ENCODE measurements around the gene RAB40B. TPM values are rescaled to one million over a fixed set of nuclear protein-coding genes. Genes with fewer than 3 reads are reported as not detected.
"Not testable (repeated sequence)": the region's sequence is repeated elsewhere in the genome, so short reads cannot be mapped to it uniquely, and the experiment has no call there.

RAB40B gene, protein sequence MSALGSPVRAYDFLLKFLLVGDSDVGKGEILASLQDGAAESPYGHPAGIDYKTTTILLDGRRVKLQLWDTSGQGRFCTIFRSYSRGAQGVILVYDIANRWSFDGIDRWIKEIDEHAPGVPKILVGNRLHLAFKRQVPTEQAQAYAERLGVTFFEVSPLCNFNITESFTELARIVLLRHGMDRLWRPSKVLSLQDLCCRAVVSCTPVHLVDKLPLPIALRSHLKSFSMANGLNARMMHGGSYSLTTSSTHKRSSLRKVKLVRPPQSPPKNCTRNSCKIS
- 12.9 TPM for total RNA-seq

DNA sequence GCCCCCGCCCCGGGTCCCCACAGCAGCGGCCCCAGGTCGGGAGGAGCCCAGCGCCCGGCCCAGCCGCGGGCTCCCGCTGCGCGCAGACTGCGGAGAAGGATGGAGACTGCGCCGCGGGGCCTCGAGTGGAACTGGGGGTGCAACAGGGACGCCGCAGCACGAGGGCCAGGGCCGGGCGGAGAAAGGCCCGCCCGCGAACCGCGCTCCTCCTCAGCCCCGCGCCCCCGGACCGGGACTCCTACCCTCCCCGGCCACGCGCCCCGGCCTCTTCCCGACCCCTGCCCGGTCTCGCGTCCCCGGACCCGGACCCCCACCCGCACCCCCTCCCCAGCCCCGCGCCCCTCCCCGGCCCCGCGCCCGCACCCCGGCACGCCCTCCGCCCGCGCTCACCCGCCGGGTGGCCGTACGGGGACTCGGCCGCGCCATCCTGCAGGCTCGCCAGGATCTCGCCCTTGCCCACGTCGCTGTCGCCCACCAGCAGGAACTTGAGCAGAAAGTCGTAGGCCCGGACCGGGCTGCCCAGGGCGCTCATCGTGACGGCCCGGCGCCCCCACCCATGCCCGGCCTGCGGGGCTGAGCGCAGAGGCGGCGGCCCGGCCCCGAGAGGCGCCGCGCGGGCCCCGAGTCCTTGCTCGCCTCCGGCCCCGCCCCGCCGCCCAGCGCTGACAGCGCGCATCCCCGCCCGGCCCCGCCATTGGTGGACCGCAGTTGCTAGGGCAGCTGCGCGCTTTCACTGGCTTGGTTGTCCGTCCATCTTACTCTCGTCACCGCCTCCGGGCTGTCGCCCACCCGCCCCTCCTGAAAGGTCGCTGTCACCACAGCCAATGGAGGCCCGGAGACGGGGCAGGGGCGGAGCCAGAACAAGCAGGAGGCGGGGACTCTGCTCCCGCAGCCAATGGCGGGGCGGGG, at the start of gene RAB40B:
Gene RAB40B, minus strand, starts transcription at position 634 of the 909 bp plus-strand sequence. Its CDS starts 102 bp downstream, at position 532.
- DNase-seq (ENCODE audit: low spot score) (peak; percentile 100), ATAC-seq (peak; percentile 96)

DNA sequence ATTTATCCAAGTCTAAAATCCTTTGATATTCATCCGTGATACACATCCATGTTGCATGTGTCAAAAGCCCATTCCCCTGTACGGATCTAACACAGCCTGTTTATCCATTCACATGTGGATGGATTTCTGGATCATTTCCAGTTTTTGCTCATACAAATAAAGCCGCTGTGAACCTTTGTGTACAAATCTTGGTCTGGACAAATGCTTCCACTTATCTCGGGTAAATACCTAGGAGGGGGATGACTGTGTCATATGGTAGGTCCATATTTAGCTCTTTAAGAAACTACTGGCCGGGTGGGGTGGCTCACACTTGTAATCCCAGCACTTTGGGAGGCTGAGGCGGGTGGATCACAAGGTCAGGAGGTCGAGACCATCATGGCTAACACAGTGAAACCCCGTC, 47.0 kb upstream of the RAB40B start:
- DNase-seq (ENCODE audit: low spot score) (no peak), ATAC-seq (no peak)

DNA sequence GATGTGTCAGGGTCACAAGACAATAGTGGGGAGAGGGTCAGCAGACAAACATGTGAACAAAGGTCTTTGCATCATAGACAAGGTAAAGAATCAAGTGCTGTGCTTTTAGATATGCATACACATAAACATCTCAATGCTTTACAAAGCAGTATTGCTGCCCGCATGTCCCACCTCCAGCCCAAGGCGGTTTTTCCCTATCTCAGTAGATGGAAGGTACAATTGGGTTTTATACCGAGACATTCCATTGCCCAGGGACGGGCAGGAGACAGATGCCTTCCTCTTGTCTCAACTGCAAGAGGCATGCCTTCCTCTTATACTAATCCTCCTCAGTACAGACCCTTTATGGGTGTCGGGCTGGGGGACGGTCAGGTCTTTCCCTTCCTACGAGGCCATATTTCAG, 46.2 kb upstream of the RAB40B start:
- DNase-seq (ENCODE audit: low spot score); ATAC-seq: not testable (repeated sequence)

DNA sequence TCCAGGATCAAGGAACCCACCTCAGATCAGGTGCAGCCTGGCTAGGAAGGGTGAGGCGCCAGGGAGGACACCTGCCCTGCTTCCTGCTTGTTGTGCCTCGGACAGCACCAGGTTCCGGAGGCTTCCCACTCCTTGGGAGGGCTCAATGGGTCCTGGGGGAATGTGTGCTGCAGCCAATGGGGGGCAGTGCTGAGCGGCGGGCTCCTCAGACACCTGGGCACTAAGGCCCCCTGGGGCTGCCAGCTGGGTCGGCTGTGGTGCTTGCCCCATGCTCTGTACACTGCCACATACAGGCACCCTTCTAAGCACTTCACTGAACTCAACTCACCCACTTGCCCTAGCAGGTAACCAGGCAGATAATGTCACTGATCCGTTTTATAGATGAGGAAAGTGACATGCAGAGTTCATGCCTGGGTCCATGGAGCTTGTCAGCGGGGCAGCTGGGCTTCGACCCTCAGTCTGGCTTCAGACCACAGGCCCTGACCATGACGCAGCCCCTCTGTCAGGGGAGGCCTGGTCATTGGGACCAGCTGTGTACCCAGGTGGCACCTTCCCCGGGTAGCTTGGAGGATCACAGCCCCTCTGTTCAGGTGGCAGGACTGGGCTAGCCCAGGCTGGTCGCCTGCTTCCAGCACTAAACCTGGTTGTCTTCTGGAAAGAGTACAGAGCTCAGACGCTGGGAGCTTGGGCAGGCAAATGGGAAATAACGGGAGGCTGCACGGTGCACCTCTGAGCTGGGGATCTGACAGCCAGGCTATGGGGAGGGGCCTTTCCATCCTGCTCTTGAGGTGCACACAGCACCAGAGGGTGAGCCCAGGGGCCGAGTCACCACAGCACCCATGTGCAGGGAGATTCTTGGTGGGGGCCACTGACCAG, 45.1 kb upstream of the RAB40B start:
- ATAC-seq: no peak
- DNase-seq (ENCODE audit: low spot score): no peak

DNA sequence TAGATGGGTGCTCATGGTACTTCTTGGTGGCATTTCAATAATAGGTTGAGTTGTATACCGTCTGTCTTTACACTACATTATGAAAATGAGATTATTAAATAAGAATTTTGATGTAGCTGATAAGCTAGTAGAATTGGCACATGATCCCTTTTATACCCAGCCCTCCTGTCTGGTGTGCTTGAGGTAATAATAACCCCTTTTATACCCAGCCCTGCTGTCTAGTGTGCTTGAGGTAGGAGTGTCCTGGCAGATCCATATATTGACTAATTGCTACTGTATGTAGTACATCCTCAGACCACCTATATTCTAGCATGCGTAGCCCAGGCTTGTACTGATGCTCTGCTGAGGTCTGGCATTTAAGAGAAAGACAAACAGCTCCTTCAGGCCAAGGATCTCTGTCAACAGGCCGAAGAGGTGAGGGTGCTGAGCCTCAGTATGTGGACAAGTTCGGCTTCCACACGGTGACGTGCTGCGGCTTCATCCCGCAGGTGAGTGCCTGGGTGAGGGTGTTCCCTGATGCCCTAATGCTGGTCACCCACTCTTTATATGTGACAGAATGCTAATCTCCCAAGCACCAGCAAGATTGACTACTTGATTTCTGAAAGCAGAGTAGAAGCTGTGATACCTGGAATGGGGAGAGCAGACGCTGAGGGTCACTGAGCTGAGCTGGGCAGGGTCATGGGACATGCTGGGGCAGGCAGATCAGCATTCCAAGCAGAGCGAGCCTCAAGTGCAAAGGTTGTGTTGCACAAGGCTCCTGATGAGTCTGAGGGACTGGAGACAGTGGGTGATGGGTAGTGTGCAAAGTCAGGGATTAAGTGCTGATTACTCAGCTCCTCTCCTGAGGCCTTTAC, 42.6 kb upstream of the RAB40B start:
- peak; percentile 94 for DNase-seq (ENCODE audit: low spot score)
- peak; percentile 74 for ATAC-seq

DNA sequence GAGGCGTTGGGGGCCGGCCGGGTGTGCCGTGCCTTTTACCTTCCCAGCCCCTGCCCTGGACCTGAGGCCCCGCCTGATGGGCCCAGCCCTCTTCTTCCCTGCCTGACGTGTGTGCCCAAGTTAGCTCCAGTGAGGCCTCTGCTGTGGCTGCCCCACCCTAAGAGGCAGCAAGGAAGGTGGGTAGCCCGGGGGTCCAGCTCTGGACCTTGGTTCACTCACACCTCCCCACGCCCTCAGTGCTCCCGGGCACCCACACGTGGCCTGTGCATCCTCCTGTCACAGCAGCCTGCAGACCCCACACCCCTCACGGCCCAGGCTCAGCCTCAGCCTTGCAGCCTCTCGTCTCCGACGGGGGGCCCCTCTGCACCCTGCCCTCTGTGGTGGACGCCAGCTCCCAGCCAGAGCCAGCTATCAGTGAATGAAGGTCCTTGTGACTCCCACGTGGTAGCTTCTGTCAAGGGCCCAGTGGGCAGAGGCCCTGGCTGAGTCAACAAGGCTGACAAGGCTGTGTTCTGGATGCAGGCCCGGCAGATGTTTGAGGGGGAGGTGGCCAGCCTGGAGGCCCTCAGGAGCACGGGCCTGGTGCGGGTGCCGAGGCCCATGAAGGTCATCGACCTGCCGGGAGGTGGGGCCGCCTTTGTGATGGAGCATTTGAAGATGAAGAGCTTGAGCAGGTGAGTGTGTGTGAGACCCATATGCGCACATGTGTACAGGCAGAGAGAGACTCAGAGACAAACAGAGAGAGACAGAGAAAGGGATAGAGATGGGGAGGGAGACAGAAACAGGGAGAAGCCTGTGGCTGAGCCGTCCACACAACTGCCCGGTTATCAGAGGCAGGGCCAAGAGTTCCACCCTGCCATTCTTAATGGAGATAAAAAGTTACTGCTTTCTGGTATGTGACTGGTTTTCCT, 39.7 kb upstream of the RAB40B start:
- peak; percentile 97 for DNase-seq (ENCODE audit: low spot score)
- ATAC-seq: peak; percentile 72

DNA sequence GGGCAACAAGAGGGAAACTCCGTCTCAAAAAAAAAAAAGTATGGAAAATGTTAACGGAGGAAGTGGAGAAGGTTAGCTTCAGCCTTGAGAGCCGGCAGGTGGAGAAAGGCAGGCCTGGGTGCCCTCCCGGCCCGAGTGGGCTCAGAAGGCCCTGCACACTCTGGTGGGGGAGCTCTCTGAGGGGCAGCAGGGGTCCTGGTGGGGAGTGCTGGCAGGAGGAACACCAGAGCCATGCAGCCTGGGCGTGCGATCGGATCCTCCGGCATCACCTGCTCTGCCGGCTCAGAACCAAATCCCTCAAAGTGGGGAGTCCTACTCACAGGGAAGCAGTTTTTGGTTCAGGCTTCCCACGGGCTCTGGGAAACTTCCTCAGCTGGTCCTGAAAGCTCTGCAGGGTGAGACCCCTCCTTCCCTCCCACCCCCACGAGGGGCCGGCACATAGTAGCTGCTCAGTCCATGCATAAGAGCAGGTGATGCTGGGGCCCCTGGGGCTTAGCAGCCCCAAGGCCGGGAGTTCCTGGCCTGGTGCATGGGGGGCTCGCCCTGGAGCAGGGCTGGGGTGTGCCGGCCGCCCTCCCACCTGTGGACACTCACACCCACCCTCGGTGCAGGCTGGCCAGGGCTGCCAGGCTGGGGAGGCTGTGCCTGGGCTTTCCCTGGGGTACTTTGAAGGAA, 38.1 kb upstream of the RAB40B start:
- ATAC-seq (no peak), DNase-seq (ENCODE audit: low spot score) (no peak)

DNA sequence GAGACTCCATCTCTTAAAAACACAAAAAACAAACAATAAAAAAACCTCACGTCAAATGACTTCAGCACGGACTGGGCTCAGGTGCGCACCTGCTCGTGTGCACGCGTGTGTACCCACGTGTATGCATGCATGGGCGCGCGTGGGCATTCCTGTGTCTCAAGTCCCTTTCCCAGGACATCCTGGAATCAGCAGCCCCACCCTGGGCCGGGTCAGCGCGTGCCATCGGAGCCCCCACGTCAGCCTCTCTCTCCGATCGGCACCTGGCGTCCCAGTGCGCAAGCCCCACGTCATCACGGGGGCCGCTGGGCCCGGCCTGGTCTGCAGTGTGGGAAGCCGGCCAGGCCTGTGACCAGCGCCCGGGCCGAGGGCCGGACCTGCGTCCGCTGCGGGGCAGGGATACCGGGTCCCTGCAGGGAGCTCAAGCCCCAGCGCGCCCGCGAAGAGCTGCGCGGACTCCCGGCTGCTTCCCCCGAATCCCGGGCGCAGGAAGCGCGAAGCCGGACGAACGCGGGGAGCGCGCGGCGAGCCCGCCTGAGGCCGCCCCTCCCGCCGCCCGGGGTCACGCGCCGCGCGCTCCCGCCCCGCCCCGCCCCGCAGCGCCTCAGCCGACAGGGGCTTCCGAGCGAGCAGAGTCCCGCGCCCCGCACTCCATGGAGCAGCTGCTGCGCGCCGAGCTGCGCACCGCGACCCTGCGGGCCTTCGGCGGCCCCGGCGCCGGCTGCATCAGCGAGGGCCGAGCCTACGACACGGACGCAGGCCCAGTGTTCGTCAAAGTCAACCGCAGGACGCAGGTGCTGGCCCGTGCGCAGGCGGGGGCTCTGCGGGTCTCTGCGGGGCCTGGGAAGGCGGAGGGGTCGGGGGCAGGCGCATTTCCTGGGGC, 36.7 kb upstream of the RAB40B start, which contains the start of gene FN3K:
Gene FN3K, plus strand, starts transcription at position 629 of the 880 bp plus-strand sequence. Its CDS starts 22 bp downstream, at position 651.
- DNase-seq (ENCODE audit: low spot score) (peak; percentile 75), ATAC-seq (peak; percentile 76)

DNA sequence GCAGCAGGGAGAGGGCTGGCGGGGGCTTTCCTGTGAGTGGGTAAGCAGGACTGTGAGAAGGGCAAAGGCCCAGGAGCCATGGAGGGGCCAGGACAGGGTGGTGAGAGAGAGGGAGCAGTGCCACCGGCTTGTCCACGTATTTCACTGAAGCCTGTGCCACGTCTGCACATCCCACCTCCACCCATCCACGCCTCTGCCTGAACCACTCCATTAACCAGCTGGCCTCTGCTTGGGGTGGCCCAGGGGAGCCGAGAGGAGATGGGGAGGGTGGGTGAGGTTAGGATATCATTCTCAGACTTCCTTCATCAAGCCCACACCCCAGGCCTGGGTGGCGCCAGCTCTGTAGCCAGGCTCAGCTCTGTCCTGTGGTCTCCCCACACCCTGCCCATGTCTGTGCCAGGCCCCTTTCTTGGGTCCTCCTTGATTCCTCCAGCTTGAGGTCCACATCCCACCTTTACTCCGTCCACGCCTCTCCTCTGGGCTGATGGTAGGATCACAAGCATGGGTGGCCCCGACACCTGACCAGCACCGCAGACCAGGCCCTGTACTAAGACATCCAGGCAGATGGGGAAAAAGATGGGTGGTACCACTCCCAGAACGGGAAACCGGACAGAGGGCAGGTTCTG, 33.7 kb upstream of the RAB40B start:
- ATAC-seq (no peak), DNase-seq (ENCODE audit: low spot score) (no peak)

DNA sequence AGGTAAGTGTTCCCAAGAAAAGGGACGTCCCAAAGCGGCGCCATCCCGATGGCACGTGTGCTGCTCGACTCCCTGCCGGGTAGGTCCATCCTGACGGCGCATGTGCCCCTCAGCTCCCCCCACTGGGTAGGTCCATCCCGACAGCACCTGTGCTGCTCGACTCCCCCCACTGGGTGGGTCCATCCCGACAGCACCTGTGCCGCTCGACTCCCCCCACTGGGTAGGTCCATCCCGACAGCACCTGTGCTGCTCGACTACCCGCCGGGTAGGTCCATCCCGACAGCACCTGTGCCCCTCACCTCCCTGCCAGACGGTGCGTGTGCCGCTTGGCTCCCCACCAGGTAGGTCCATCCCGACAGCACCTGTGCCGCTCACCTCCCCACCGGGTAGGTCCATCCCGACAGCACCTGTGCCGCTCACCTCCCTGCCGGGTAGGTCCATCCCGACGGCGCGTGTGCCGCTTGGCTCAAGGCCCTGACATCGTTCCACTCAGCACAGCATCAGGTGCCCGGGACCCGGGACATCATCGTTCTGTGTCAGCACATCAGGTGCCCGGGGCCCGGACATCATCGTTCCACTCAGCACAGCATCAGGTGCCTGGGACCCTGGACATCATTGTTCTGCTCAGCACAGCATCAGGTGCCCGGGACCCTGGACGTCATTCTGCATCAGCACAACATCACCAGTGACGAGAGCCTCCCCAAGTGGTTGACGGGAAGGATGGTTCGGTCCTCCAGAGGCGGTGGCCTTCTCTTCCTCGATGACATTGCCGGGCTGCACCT, 31.2 kb upstream of the RAB40B start:
- DNase-seq (ENCODE audit: low spot score): no peak
- ATAC-seq: no peak

DNA sequence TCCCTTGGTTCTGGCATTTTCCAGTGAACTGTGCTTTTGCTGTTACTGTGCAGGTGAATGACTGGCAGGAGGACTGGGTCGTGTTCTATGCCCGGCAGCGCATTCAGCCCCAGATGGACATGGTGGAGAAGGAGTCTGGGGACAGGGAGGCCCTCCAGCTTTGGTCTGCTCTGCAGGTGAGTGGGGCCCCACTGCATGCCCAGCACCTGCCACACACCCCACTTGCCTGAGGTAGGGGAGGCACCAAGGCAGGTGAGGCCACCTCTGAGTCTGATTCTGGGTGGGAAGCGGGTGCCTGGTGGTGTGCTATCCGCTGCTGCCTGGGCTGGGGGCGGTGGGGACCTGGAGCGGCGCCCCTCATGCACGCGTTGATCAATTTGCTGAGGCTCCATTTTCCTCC, 27.9 kb upstream of the RAB40B start:
- no peak for ATAC-seq
- DNase-seq (ENCODE audit: low spot score): no peak

DNA sequence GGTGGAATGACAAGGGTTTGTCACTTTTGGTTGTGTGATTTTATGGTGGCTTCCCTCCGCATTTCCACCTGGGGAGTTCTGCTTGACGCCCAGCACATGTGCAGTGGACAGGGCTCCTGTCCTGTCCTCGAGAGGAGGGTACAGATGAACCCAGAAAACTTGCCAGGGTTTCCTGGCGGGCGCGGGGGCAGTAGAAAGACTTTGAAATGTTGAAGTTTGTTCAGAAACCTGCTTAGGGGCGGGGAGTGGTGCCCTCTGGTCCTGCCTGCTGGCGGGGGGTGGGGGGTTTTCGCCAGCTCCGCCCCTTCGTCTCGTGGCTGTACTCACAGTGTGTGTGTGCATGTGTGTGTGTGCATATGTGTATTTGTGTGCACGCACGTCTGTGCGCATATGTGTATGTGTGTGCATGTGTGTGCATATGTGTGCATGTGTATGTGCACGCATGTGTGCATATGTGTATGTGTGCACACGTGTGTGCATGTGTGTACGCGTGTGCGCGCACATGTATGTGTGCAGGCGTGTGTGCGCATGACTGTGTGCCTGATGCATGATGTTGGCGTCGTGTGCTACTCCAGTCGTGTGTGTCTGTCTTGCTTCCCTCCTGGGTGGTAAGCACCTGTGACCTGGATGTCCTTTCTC, 24.8 kb upstream of the RAB40B start:
- ATAC-seq: peak; percentile 56
- DNase-seq (ENCODE audit: low spot score): no peak

DNA sequence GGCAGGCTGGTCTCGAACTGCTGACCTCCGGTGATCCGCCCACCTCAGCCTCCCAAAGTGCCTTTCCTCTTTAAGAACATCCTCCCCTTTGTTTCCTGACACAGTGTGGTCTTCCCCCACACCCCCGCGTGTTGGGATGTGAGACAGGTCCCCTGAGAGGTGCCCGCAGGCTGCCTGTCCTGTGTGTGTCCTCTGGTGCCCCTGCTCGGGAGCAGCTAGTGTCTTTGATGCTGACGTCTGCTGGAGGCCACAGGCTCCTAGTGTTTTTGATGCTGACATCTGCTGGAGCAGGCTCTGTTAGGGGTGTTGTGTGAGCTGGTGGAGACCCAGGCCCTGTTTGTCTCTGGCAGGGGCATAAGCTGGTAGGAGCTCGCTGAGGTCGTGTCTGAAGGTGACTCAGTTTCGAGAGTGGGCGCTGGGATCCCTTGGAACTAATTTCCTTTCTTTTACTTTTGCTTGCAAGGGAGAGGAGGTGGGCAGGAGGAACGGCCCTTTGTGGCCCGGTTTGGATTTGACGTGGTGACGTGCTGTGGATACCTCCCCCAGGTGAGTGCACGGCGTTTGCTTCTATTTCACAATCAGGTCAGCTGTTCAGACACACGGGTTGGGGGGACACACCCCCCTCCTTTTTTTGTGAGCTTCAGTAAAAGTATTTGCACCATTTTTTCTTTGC, 24.0 kb upstream of the RAB40B start:
- peak; percentile 33 for ATAC-seq

DNA sequence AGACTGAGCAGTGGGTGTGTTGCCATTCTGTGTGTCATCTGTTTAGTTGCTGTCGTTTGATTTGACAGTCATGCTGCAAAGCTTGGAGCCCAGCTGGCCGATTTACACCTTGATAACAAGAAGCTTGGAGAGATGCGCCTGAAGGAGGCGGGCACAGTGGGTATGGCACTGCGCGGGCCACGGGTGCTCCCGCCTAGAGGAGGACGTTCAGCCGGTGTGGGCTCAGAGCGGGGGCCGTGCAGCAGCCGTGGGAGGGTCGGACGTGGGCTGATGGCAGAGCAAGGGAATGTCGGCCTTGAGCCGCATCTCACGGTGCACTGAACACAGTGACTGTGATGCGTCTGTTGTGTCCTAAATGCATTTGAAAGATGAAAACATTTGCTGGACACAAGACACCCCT, 21.7 kb upstream of the RAB40B start:
- ATAC-seq: no peak
- no peak for DNase-seq (ENCODE audit: low spot score)

More for the DNA sequence above, 24.0 kb upstream of the RAB40B start:
- no peak for DNase-seq (ENCODE audit: low spot score)
